HG03060 (cell line): ENCODE data around the gene MTFR1L.
"Not testable (repeated sequence)": the region's sequence is repeated elsewhere in the genome, so short reads cannot be mapped to it uniquely, and the experiment has no call there.

Experiments
- ATAC-seq: cut with Tn5 transposase; IDR thresholded peaks from one replicate; pipeline ENCODE4 v1.9.1; 2021; ENCODE audit warnings: low read depth, moderate number of reproducible peaks; ENCODE audit not compliant: unreplicated experiment

MTFR1L gene

GRCh38 chr1:25821112-25821476 lies 1.3 kb downstream of the MTFR1L start:
- ATAC-seq, result no peak

- ATAC-seq, result no peak
Measured at GRCh38 chr1:25821630-25822091, 1.9 kb downstream of the MTFR1L start.

DNA sequence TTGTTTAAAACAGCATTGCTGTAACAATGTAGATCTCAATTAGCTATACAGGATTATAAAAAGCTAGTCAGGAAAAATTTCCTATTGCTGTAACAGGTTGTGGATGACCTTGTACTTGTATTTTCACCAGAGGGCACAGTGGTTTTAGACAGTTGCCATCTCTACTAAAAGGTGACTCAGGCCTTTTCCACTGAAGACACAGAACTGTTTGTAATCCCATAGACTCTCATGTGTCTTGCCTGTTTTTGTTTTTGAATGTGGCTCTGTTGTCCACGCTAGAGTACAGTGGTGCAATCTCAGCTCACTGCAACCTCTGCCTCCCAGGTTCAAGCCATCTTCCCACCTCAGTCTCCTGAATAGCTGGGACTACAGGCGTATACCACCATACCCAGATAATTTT lies 5.9 kb downstream of the MTFR1L start:
- no peak for ATAC-seq

GRCh38 chr1:25826571-25826970 lies 6.8 kb downstream of the MTFR1L start:
- no peak for ATAC-seq

GRCh38 chr1:25828491-25828890 lies 8.7 kb downstream of the MTFR1L start:
- no peak for ATAC-seq

GRCh38 chr1:25829046-25829445 lies 9.3 kb downstream of the MTFR1L start:
- no peak for ATAC-seq

DNA sequence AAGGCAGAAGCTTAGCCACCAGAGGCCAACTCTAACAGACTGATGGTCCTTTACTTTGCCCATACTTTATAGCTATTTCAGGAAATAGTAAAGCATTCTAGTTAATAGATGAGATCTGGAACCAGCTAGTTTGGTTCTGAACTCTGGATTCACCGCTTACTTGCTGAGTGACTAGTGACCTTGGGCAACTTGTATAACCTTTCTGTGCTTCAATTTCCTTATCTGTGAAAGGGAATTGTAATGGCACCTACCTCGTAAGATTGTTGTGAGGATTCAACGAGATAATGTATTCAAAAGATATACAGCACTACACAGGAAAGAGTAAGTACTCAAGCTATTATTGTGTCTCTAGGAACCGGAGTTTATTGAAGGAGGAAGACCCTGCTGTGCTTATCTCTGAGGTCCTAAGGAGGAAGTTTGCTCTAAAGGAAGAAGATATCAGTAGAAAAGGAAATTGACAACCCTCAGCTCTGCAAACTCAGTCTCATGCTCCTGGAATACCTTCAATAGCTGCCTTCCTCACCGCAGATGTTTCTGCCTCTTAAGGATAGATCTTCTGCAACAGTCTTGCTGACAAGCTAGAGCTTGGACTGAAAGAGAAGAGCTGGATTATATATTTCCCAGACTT lies 11.9 kb downstream of the MTFR1L start:
- ATAC-seq, result no peak

DNA sequence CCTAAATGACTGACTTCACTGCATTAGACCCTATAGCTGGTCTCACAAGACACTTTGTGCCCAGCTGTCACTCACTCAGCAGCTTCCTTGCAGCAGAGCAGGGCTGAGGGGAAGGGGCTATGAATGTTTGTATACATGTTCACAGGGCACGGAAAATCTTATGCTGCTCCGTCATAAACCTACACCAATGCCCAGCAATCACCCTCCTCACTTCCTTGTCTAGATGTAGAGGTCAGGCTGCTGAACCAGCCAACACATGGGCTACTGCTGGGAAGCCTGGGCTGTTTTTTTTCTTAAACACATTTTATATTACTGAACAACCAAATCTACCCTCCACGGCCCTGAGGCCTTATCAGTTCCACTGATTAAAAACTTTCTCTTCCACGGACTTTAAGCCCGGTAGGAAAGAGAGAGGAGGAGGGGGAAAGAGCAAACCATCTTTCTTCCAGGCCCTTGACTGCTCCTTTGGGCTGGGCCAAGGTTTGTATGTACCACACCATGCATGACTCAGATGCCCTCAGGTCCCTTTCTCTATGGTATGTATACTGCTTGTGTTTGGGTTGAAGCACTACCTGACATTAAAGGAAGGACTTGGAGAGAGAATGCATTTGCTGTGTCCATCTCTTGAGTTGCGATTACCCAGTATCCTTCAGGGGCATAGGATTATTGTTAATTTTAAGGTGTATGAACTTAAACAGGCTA lies 12.7 kb downstream of the MTFR1L start:
- ATAC-seq, result no peak

- no peak for ATAC-seq
Measured at GRCh38 chr1:25833158-25833557, 13.4 kb downstream of the MTFR1L start.

DNA sequence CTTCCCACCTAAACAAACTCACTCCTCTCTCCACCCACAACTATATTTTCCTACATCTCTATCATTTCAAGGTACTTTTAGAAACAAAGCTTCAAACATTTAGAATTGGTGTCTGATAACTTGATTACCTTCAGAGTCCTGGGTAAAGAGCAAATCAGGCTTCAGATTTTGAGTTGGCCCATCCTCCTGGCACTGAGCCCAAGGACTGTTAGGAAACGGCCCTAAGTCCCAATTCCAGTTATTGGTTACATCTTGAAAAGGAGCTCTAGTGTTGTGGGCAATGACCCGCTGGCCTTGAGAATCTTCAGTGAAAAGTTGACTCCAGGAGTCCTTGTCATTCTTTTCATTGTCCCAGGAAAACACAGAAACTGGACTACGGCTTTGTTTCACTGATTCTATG lies 15.1 kb downstream of the MTFR1L start:
- ATAC-seq, result no peak

DNA sequence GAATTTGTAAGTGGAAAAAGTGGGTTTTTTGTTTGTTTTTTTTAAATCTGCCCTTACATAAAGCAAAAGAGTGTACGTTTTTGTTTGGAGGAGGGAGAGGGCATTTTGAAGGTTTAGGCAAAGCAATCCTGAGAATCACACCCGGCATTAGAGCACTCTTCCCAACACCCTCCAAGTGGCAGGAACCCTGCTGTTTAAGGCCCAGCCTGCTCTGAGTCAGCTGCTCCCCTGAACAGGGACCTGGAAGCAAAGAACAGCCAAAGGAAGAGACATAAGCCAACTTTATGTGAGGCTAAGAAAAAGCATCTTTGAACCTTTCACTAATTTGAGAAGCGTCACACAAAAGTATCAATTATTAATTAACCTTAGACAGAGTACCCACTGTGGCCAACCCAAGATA lies 16.9 kb downstream of the MTFR1L start:
- ATAC-seq, result no peak

DNA sequence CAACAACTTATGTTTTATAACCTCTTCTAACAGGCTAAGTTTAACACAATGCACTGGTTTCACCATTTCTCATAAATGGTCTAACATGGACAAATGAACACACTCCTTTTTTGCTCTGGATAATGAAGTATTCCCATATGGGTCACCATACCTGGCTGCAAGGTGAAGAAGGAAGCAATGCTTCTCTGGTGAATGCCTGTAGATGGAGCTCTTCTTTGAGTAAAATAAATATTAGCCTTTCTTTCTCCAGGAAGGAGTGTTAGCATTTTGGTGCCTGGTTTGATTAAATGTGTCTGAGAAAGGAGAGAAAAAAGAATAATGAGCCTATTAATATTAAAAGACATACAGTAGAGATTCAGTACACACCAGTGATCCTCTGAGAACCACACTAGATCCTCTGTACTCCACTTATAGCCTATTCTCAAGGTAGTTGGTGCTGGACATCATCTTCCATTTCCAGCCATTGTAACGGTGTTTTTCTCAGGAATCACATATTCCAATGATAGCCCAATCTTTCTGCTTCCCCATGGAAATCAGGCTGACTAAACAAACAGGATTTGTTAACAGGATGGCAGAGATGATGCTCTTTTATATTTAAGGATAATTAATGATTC lies 17.6 kb downstream of the MTFR1L start:
- ATAC-seq, result no peak

- not testable (repeated sequence) for ATAC-seq
Measured at GRCh38 chr1:25839808-25840207, 20.1 kb downstream of the MTFR1L start.

DNA sequence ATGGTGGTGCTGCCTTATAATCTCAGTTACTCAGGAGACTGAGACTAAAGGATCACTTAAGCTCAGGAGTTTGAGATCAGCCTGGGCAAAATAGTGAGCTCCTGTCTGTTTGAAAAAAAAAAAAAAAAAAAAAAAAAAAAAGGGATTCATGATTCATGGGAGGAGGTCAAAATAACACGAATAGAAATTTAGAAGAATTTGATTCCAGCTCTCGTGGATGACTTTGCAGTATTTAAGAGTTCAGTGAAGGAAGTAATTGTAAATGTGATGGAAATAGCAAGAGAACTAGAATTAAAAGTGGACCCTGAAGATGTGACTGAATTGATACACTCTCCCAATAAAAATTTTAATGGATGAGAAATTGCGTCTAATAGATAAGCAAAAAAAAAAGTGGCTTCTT lies 23.7 kb downstream of the MTFR1L start:
- no peak for ATAC-seq

- ATAC-seq, result no peak
Measured at GRCh38 chr1:25844536-25845337, 25.0 kb downstream of the MTFR1L start.

DNA sequence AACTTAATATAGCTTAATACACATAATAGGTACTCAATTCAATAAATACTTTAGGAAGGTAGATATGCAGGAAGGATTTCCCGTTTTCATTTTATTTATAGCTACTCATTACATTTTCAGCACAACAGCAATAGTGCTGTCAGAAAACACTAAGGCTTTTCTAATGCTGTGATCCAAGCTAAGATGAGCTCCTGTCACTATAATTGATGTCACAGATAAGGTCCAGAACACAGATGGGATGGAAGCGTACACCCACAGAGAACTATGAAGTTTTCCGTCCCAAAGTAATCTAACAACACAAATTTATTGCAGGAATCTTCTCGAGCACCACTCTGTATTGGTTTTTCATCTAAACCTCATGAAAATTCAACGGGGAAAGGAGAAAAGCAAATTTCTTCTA lies 25.9 kb downstream of the MTFR1L start:
- ATAC-seq, result no peak

DNA sequence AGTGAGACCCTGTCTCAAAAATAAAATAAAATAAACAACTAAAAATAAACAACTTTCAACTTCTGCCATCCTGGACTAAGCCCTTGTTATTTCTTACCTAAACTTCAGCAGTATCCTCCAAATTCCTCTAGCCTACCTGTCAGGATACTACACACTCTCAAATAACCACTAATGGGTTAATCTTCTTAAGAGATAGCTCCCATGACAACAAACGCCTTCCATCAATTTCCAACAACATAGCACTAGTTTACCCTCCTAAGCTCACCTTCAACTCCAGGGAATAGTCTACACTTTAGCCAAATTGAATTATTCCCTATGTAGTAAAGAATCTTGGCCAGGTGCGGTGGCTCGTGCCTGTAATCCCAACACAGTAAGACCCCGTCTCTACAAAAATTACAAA lies 28.2 kb downstream of the MTFR1L start:
- no peak for ATAC-seq

- no peak for ATAC-seq
Measured at GRCh38 chr1:25848531-25848930, 28.8 kb downstream of the MTFR1L start.

GRCh38 chr1:25854554-25854953 lies 34.8 kb downstream of the MTFR1L start:
- no peak for ATAC-seq

- no peak for ATAC-seq
Measured at GRCh38 chr1:25856856-25857255, 37.1 kb downstream of the MTFR1L start.

DNA sequence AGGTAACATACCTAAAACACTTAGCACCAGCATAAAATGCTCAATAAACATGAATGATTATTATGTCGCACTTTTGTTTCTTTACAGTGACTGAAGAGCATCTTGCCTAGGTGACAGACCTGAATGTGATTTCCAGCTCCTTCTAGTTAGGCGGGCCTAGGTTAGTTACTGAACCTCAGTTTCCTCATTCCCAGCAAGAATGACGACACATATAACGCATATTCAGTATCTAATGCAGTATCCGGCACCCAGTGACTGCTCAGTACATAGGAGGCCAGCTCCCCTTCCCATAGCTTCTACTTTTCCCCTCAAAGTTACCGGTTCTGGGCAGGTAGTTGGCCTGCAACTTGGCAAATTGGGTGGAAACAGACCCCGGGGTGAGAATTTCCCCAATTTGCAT lies 38.7 kb downstream of the MTFR1L start:
- no peak for ATAC-seq
